ENCODE measurements around the gene ZBTB26.

The ZBTB26 gene

DNA sequence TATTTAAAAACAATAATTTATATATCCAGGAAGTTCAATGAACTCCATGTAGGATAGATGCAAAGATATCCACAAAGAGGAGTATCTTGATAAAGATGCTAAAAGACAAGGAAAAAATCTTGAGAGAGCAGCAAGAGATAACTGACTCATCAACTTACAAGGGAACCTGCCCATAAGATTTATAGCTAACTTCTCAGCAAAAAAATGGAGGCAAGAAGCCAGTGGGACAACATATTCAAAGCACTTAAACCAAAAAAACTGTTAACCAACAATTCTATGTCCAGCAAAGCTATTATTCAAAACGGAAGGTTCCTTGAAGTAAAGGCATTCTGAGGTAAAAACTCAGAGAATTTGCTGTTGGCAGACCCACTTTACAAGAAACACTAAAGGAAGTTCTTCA, 29.8 kb upstream of the ZBTB26 start:
- Histone ChIP-seq H3K9ac (ENCODE audit: low read depth, low read length) (no peak overlapping the region), H3K4me1 (ENCODE audit: insufficient read depth, low read length) (no peaks in the 10 kb centered on the region), H3K4me2 (ENCODE audit: insufficient read depth, low read length) (no peak overlapping the region), H3K79me2 (ENCODE audit: insufficient read depth, low read length) (peaks cover 3% of the 10 kb centered on the region; the same call in 1 of the 2 replicates), H3K4me3 (ENCODE audit: low read depth in 1 of 2, low read length in 2 of 2) (no peak overlapping the region), H4K20me1 (ENCODE audit: insufficient read depth, low read length) (no peaks in the 10 kb centered on the region), H3K27ac (ENCODE audit: low read length) (no peak overlapping the region), H2AFZ (ENCODE audit: low read depth, low read length) (no peak overlapping the region), H3K27me3 (ENCODE audit: insufficient read depth, low read length, poor library complexity) (no peaks in the 10 kb centered on the region), H3K9me3 (ENCODE audit: insufficient read depth, low read length, severe bottlenecking) (no peaks in the 10 kb centered on the region), H3K36me3 (ENCODE audit: insufficient read depth, low read length) (peaks cover 13% of the 10 kb centered on the region; the same call in 1 of the 2 replicates)
- no peak for TF ChIP-seq EZH2 (IDR thresholded peaks at IDR 0.05; ENCODE audit: borderline replicate concordance, low read depth, low read length, severe bottlenecking)
- TF ChIP-seq, protein P1, sequence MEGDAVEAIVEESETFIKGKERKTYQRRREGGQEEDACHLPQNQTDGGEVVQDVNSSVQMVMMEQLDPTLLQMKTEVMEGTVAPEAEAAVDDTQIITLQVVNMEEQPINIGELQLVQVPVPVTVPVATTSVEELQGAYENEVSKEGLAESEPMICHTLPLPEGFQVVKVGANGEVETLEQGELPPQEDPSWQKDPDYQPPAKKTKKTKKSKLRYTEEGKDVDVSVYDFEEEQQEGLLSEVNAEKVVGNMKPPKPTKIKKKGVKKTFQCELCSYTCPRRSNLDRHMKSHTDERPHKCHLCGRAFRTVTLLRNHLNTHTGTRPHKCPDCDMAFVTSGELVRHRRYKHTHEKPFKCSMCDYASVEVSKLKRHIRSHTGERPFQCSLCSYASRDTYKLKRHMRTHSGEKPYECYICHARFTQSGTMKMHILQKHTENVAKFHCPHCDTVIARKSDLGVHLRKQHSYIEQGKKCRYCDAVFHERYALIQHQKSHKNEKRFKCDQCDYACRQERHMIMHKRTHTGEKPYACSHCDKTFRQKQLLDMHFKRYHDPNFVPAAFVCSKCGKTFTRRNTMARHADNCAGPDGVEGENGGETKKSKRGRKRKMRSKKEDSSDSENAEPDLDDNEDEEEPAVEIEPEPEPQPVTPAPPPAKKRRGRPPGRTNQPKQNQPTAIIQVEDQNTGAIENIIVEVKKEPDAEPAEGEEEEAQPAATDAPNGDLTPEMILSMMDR (IDR thresholded peaks at IDR 0.05; ENCODE audit: borderline replicate concordance, extremely low read depth, low read length, poor library complexity, severe bottlenecking) = no peak
- no peak for DNase-seq
- no peak for ATAC-seq (ENCODE audit: insufficient read depth, low read depth)

DNA sequence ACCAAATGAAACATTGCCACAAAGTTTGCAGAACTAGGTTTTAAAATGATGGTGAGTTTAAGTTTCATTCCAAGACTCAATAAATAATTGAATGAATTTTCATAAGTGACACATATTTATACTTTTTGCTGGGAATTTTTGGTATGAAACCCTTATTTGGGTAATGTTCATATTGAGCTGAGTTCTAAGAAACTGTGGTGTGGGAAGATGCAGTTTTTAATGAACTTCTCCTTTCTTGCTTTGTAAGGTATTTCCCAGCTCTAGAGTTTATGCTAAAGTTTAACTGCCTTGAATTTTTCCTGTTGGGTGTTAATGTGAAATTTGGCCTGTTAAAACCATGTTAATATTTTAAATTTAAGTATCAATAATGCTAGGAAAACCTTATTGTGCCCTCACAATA, 24.6 kb upstream of the ZBTB26 start:
- Histone ChIP-seq H3K27me3 (ENCODE audit: insufficient read depth, low read length, poor library complexity) (no peaks in the 10 kb centered on the region), H3K36me3 (ENCODE audit: insufficient read depth, low read length) (peaks cover 13% of the 10 kb centered on the region; the same call in 1 of the 2 replicates), H3K4me2 (ENCODE audit: insufficient read depth, low read length) (no peak overlapping the region), H3K4me1 (ENCODE audit: insufficient read depth, low read length) (no peaks in the 10 kb centered on the region), H4K20me1 (ENCODE audit: insufficient read depth, low read length) (no peaks in the 10 kb centered on the region; the same call in 1 of the 2 replicates), H3K9ac (ENCODE audit: low read depth, low read length) (no peak overlapping the region), H2AFZ (ENCODE audit: low read depth, low read length) (no peak overlapping the region), H3K9me3 (ENCODE audit: insufficient read depth, low read length, severe bottlenecking) (no peaks in the 10 kb centered on the region), H3K79me2 (ENCODE audit: insufficient read depth, low read length) (peaks cover 47% of the 10 kb centered on the region), H3K4me3 (ENCODE audit: low read depth in 1 of 2, low read length in 2 of 2) (no peak overlapping the region), H3K27ac (ENCODE audit: low read length) (no peak overlapping the region)
- DNase-seq (no peak), ATAC-seq (ENCODE audit: insufficient read depth, low read depth) (no peak)
- TF ChIP-seq EZH2 (IDR thresholded peaks at IDR 0.05; ENCODE audit: borderline replicate concordance, low read depth, low read length, severe bottlenecking) = no peak
- TF ChIP-seq, protein P1 (IDR thresholded peaks at IDR 0.05; ENCODE audit: borderline replicate concordance, extremely low read depth, low read length, poor library complexity, severe bottlenecking) = no peak

DNA sequence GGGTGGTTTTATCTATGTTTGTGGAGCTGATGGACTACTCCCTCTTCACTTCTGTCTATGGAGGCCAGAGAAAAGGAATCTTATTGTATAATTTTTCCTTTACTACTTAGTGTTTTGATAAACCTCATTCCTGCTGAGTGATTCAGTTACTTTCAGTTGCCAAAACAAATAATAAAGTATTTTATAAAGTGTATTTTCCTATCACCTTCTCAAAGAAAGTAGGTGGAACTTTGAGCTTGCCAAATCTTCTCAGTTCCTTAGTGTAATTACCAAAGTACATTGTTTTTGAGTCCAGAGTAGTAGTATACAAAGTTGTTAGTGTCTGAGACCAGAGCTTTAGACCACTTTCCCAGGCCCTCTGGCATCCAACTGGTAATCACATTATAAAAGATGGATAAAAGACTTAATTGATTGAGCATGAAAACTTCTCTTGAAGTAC, 23.0 kb upstream of the ZBTB26 start:
- Histone ChIP-seq H3K36me3 (ENCODE audit: insufficient read depth, low read length) (no peaks in the 10 kb centered on the region), H4K20me1 (ENCODE audit: insufficient read depth, low read length) (no peaks in the 10 kb centered on the region; the same call in 1 of the 2 replicates), H3K4me1 (ENCODE audit: insufficient read depth, low read length) (no peaks in the 10 kb centered on the region), H3K4me2 (ENCODE audit: insufficient read depth, low read length) (no peak overlapping the region), H3K27me3 (ENCODE audit: insufficient read depth, low read length, poor library complexity) (no peaks in the 10 kb centered on the region), H3K79me2 (ENCODE audit: insufficient read depth, low read length) (peaks cover 60% of the 10 kb centered on the region), H3K27ac (ENCODE audit: low read length) (no peak overlapping the region), H3K4me3 (ENCODE audit: low read depth in 1 of 2, low read length in 2 of 2) (no peak overlapping the region), H3K9me3 (ENCODE audit: insufficient read depth, low read length, severe bottlenecking) (no peaks in the 10 kb centered on the region), H2AFZ (ENCODE audit: low read depth, low read length) (no peak overlapping the region), H3K9ac (ENCODE audit: low read depth, low read length) (no peak overlapping the region)
- no peak for DNase-seq
- TF ChIP-seq, protein P1 (IDR thresholded peaks at IDR 0.05; ENCODE audit: borderline replicate concordance, extremely low read depth, low read length, poor library complexity, severe bottlenecking) = no peak
- TF ChIP-seq EZH2 (IDR thresholded peaks at IDR 0.05; ENCODE audit: borderline replicate concordance, low read depth, low read length, severe bottlenecking) = no peak
- ATAC-seq (ENCODE audit: insufficient read depth, low read depth) = no peak

DNA sequence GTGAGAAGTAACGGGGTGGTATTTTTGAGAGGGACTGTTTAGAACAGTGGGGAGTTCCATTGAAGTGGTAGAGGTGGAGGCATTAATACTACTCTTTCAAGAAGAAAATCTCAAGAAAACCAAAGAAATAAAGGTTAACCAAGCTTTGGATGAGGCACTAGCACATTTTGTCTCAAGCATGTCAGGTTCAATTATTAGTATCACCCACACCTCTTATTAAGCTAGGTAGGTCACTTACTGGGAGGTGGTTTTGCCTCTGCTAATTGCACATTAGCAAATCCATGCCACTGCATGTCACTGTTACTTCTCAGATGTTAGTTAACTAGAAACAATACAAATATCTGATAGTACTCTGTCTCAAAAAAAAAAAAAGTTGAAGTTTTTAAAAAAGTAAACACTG, 19.7 kb upstream of the ZBTB26 start:
- no peaks in the 10 kb centered on the region for H3K27me3 ChIP-seq (ENCODE audit: insufficient read depth, low read length, poor library complexity)
- peaks cover 8% of the 10 kb centered on the region; the same call in 1 of the 2 replicates for H4K20me1 ChIP-seq (ENCODE audit: insufficient read depth, low read length)
- no peak overlapping the region for H3K4me3 ChIP-seq (ENCODE audit: low read depth in 1 of 2, low read length in 2 of 2)
- no peak for TF ChIP-seq EZH2 (IDR thresholded peaks at IDR 0.05; ENCODE audit: borderline replicate concordance, low read depth, low read length, severe bottlenecking)
- TF ChIP-seq, protein P1 (IDR thresholded peaks at IDR 0.05; ENCODE audit: borderline replicate concordance, extremely low read depth, low read length, poor library complexity, severe bottlenecking) = no peak
- no peaks in the 10 kb centered on the region for H3K9me3 ChIP-seq (ENCODE audit: insufficient read depth, low read length, severe bottlenecking)
- H3K9ac ChIP-seq (ENCODE audit: low read depth, low read length) = no peak overlapping the region
- H3K79me2 ChIP-seq (ENCODE audit: insufficient read depth, low read length) = peaks cover 88% of the 10 kb centered on the region
- H3K4me2 ChIP-seq (ENCODE audit: insufficient read depth, low read length) = no peak overlapping the region
- H3K4me1 ChIP-seq (ENCODE audit: insufficient read depth, low read length) = no peaks in the 10 kb centered on the region
- no peak overlapping the region for H2AFZ ChIP-seq (ENCODE audit: low read depth, low read length)
- ATAC-seq (ENCODE audit: insufficient read depth, low read depth) = no peak
- no peaks in the 10 kb centered on the region for H3K36me3 ChIP-seq (ENCODE audit: insufficient read depth, low read length)
- H3K27ac ChIP-seq (ENCODE audit: low read length) = no peak overlapping the region
- DNase-seq = no peak
